Activated CD4-positive, CD25-positive, alpha-beta regulatory T cell (primary cell): ENCODE data around the gene ARID3C.
A peak's percentile ranks its signal among the peaks of the same experiment; 100 is the strongest.

Experiments
- DNase-seq, 4 experiments: peaks; one replicate each; lab custom pipeline; 2025; lab: John Stamatoyannopoulos, UW

ARID3C gene

DNA sequence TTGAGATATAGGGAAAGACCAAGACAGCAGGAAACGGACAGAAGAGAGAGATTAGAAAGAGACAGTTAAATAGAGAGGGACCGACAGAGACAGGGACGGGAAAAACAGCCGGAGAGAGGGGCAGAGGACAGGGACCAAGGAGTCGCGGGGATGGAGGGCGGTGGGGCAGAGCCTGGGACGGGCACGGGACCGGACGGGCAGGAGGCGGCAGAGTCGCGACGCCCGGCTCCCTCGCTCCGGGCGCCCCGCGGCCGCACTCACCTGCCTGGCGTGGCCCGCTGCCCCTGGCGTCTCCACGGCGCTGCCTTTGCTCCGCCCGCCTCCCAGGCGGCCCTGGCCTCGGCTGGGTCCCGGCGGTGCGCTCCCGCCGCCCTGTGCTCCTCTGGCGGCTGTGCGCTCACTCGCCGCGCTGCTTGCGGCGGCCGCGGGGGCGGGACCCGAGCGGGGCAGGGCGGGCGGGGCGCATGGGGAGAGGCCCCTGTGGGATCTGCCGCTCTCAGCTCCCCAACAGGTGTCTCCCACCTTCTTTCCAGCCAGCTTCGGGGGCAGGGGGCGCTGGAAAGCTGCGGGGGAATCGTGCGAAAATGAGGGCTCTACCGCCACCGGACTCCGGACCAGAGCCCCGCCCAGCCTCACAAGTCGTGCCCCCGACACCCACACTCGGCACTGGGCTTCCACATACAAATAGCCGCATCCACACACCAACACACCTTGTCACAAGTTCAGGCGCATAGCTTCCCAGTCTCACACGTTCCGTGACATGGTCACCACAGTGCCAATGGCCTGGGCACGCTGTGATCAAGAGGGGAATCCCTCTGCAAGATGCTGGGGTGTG is at the start of gene ARID3C:
ARID3C (minus strand) TSS at position 411 of the 835 bp plus-strand sequence. CDS start 1,052 bp downstream, outside the sequence.
- DNase-seq, result peak in 1 of 4 experiments; percentile 14

- no peak for DNase-seq
Measured at GRCh38 chr9:34675869-34676268, 47.0 kb upstream of the ARID3C start.

DNA sequence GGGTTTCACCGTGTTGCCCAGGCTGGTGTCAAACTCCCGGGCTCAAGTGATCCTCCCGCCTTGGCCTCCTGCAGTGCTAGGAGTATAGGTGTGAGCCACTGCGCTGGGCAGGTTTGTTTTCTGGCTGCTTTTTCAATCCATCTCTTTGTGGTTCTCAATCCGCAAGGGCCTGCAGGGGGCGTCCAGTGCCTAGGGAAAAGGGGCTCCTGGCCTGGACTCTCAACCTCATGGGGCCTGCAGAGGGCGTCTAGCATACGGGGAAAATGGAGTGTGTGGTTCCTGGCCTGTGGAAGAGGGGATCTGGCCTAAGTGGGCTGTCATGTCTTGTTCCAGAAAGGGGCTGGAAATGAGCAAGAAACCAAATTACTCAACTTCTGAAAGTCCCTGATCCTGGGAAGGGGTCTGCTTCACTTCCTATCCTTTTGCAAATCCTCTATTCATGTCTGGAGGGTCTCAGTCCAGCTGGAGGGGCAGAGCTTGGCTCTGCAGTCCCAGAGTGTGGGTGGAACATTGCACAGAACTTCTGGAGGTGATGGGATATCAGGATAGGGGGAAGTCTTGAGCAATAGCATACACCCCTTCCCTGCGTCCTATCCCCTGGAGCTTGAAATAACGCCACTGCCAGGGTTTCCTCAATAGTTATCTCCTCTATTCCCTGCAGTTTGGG is 46.3 kb upstream of the ARID3C start:
- DNase-seq, result peak in 3 of 4 experiments; percentile 11 to 46 (median 14)

DNA sequence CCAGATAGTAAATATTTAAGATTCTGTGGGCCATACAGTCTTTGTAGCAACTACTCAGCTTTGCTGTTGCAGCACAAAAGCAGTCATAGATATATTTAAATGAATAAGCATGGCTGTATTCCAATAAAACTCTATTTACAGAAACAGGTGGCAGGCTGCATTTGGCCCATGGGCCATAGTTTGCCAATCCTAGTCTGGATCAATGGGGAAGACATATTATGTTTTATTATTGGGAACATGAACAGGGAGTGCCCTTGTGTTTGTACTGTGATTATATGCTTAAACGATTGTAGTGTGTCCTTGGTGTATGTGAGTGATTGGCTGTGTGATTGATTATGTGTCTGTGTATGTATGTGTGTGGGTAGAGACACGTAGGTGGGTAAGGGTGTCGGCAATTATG is 45.6 kb upstream of the ARID3C start:
- no peak for DNase-seq

GRCh38 chr9:34671307-34671706 is 42.4 kb upstream of the ARID3C start:
- DNase-seq, result no peak

- DNase-seq, result no peak
Measured at GRCh38 chr9:34669809-34670562, 41.1 kb upstream of the ARID3C start.

- DNase-seq, result peak; percentile 63 to 85 (median 76)
Measured at GRCh38 chr9:34665381-34666250, 36.8 kb upstream of the ARID3C start.

GRCh38 chr9:34665067-34665380 is 36.2 kb upstream of the ARID3C start:
- DNase-seq, result no peak

GRCh38 chr9:34664281-34665066 is 35.6 kb upstream of the ARID3C start:
- peak; percentile 9 to 62 (median 34) for DNase-seq

GRCh38 chr9:34663303-34663605 is 34.4 kb upstream of the ARID3C start:
- DNase-seq, result no peak

DNA sequence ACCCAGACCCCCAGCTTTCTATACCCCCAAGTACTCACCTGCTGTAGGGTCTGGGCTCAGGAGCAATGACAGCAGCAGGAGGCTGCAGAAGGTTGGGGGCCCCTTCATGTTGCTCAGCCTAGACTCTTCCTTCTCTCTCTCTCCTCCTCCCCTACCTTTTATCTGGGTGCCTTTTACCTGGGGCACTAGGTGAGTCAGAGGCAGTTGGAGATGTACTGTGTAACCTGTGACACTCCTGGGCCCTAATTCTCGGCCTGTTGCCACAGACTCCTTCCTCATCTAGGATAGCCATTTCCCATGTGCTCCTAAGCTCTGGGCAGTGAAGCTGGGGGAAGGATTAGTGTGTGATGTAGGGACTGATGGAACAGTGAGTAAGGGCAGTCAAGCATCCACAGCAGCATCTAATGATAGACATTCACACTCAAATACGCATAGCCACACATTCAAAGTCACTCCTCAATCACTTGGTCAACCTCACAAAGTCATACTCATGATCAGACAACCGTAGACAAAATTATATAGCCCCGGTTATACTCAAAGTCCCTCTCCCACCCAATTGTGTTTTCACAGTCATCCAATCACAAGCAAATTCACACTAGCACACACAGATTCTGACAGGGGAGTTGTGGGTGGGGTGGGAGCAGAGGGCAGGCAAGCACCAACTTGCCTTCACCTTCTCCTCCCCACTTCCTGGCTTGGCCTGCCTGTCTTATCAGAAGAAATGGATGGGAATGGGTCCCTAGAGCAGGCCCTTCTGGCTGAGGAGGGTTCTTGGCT is 33.8 kb upstream of the ARID3C start, which contains the start of gene CCL27:
CCL27 (minus strand) TSS at position 132 of the 777 bp plus-strand sequence; CDS start at position 108, 24 bp downstream.
- DNase-seq, result no peak

GRCh38 chr9:34659592-34660253 is 30.9 kb upstream of the ARID3C start:
- DNase-seq, result no peak

- no peak for DNase-seq
Measured at GRCh38 chr9:34658461-34658860, 29.6 kb upstream of the ARID3C start.

GRCh38 chr9:34656992-34657391 is 28.1 kb upstream of the ARID3C start:
- no peak for DNase-seq

GRCh38 chr9:34655394-34655793 is 26.5 kb upstream of the ARID3C start:
- DNase-seq, result no peak

GRCh38 chr9:34654323-34655051 is 25.6 kb upstream of the ARID3C start:
- DNase-seq, result no peak

DNA sequence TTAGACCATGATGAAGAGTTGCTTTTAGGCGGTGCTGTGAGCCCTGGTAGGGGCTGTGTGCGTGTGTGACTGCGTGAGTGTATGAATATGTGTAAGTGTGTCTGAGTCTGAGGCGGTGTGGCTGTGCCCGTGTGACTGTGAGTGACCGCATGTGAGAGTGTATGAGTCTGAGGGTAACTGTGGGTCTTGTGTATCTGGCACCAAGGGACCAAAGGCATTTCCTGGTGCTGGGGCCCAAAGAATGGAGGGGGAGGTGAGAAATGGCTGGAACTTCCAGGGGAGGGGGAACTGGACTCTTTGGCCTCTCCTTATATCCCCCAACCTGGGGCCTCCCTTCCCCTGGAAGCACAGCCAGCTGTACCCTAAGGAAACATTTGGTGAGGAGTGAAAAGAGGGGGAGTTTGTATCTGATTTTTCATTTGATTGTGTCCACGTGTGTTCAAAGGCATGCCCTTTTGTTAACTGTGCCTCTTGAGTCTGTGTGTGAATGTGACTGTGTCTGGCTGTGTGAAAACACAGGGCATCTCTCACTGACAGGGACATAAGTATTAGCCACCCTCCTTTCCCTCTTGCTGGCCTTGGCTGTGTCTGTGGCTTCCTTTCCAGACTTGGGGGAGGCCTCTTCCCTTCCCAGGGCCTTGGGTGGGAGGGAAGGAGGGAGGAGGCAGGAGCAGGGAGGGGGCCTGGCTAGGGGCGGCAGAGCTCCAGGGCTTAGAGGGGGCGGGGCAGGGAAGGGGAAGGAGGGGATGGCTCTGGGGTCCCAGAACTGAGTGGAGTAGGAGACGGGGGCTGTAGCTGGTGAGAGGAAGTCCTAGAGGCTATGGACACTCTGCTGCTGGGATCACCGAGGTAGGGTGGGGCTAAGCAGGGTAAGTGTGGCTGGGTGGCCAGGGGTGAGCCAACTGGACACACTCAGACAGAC is 24.5 kb upstream of the ARID3C start:
- no peak for DNase-seq

GRCh38 chr9:34652602-34653000 is 23.7 kb upstream of the ARID3C start:
- no peak for DNase-seq
